Brain microvascular endothelial cell (primary cell): ENCODE results near the gene VSIG10L.

Source experiments
- DNase-seq: peaks from one replicate; pipeline ENCODE4 v3.0.0-alpha.2; 2020
- H3K27ac ChIP-seq: fragments of 250-450 bp; sonication (Bioruptor Pico); 2 replicates; pipeline ENCODE4 v1.5.1; 2020; ENCODE audit warnings: mild to moderate bottlenecking, moderate library complexity
- H3K27me3 ChIP-seq: fragments of 250-450 bp; sonication (Bioruptor Pico); replicated peaks from 2 replicates; pipeline ENCODE4 v1.5.1; 2020; ENCODE audit warnings: mild to moderate bottlenecking
- H3K36me3 ChIP-seq: fragments of 250-450 bp; sonication (Bioruptor Pico); replicated peaks from 2 replicates; pipeline ENCODE4 v1.5.1; 2020; ENCODE audit warnings: mild to moderate bottlenecking
- H3K4me3 ChIP-seq: 2 replicates; pipeline ENCODE4 v1.5.1; 2011; ENCODE audit warnings: low read depth, mild to moderate bottlenecking, control low read depth, low read length, moderate library complexity
- CTCF ChIP-seq: IDR thresholded peaks from 2 replicates; pipeline ENCODE4 v1.5.1; 2011; ENCODE audit warnings: low read depth, mild to moderate bottlenecking, moderate library complexity, low read length, control low read depth, inconsistent platforms; ENCODE audit errors: missing control alignments
- in situ Hi-C: cut with HindIII; loops from 2 replicates; pipeline ENCODE4 v1.10.0; 2017; ENCODE audit warnings: low sequenced_read_pairs, low pct_ligation_motif_present

The VSIG10L gene

GRCh38 chr19:51318687-51319648 lies 23.0 kb downstream of the VSIG10L start:
- Histone ChIP-seq H3K36me3 (no peaks in the 10 kb centered on the region), H3K27ac (no peak overlapping the region), H3K4me3 (no peak overlapping the region), H3K27me3 (no peaks in the 10 kb centered on the region)
- in situ Hi-C loops = no loop called here
- no peak for TF ChIP-seq CTCF
- DNase-seq = no peak

GRCh38 chr19:51317968-51318367 lies 24.0 kb downstream of the VSIG10L start:
- no peak for DNase-seq
- Histone ChIP-seq H3K27ac (no peak overlapping the region), H3K27me3 (no peaks in the 10 kb centered on the region), H3K4me3 (no peak overlapping the region), H3K36me3 (no peaks in the 10 kb centered on the region)
- no peak for TF ChIP-seq CTCF
- in situ Hi-C loops = no loop called here

- no peaks in the 10 kb centered on the region for H3K36me3 ChIP-seq
- DNase-seq = no peak
- no peak overlapping the region for H3K27ac ChIP-seq
- TF ChIP-seq CTCF = no peak
- peaks cover 2% of the 10 kb centered on the region for H3K27me3 ChIP-seq
- no peak overlapping the region for H3K4me3 ChIP-seq
- in situ Hi-C loops = no loop called here
Observed at GRCh38 chr19:51317376-51317775, 24.6 kb downstream of the VSIG10L start.

- no peak overlapping the region for H3K27ac ChIP-seq
- in situ Hi-C loops = no loop called here
- H3K36me3 ChIP-seq = no peaks in the 10 kb centered on the region
- peaks cover 2% of the 10 kb centered on the region for H3K27me3 ChIP-seq
- no peak for DNase-seq
- no peak for TF ChIP-seq CTCF
- no peak overlapping the region for H3K4me3 ChIP-seq
Observed at GRCh38 chr19:51316688-51317087, 25.3 kb downstream of the VSIG10L start.

- peaks cover 2% of the 10 kb centered on the region for H3K27me3 ChIP-seq
- DNase-seq = no peak
- H3K4me3 ChIP-seq = no peak within 1 kb of the TSS
- H3K36me3 ChIP-seq = no peaks in the 10 kb centered on the region
- H3K27ac ChIP-seq = no peak within 1 kb of the TSS
- TF ChIP-seq CTCF = no peak
- in situ Hi-C loops = no loop called here
Observed at GRCh38 chr19:51311351-51312257, 30.3 kb downstream of the VSIG10L start, which contains the start of gene IGLON5. Gene IGLON5 (plus strand): TSS chr19:51311644. CDS start chr19:51311848, 204 bp downstream.
